Fibroblast of villous mesenchyme (primary cell): ENCODE data around the gene MFSD11. TPM values are rescaled to one million over a fixed set of nuclear protein-coding genes. Genes with fewer than 3 reads are reported as not detected.
A peak's percentile ranks its signal among the peaks of the same experiment; 100 is the strongest.
"Not testable (repeated sequence)": the region's sequence is repeated elsewhere in the genome, so short reads cannot be mapped to it uniquely, and the experiment has no call there.

ENCODE experiments used
- DNase-seq: peaks from one replicate; pipeline ENCODE4 v3.0.0-alpha.2; 2010; ENCODE audit warnings: low read depth
- H3K4me3 ChIP-seq: 2 replicates; pipeline ENCODE4 v1.5.1; 2011; ENCODE audit warnings: low read depth, mild to moderate bottlenecking, low read length
- CTCF ChIP-seq: IDR thresholded peaks from 2 replicates; pipeline ENCODE4 v1.5.1; 2012; ENCODE audit warnings: low read depth, mild to moderate bottlenecking, low read length; ENCODE audit not compliant: insufficient read depth
- total RNA-seq: library from RNA; depleted of rRNA; stranded (reverse); fragments of >200 nt; gene quantifications from 2 replicates; pipeline ENCODE4 v1.2.3, GENCODE V29; 2012

Gene MFSD11
- total RNA-seq, 1 donor: 44.5 TPM

- no peak for DNase-seq
- TF ChIP-seq CTCF: no peak
- no peak overlapping the region for H3K4me3 ChIP-seq
Observed at GRCh38 chr17:76797241-76797840, 59.4 kb downstream of the MFSD11 start.

GRCh38 chr17:76801706-76802105 lies 63.8 kb downstream of the MFSD11 start:
- TF ChIP-seq CTCF: no peak
- no peak for DNase-seq
- H3K4me3 ChIP-seq: no peak overlapping the region

GRCh38 chr17:76805319-76805718 lies 67.4 kb downstream of the MFSD11 start:
- no peak overlapping the region for H3K4me3 ChIP-seq
- peak; percentile 17 for DNase-seq
- no peak for TF ChIP-seq CTCF

GRCh38 chr17:76806151-76806550 lies 68.2 kb downstream of the MFSD11 start:
- not testable (repeated sequence) for H3K4me3 ChIP-seq, DNase-seq

- DNase-seq, H3K4me3 ChIP-seq: not testable (repeated sequence)
Observed at GRCh38 chr17:76806767-76807166, 68.8 kb downstream of the MFSD11 start.

GRCh38 chr17:76808326-76808725 lies 70.4 kb downstream of the MFSD11 start:
- no peak for DNase-seq
- TF ChIP-seq CTCF: no peak
- H3K4me3 ChIP-seq: no peak overlapping the region

GRCh38 chr17:76810956-76811355 lies 73.0 kb downstream of the MFSD11 start:
- DNase-seq: no peak
- TF ChIP-seq CTCF: no peak

GRCh38 chr17:76811834-76812233 lies 73.9 kb downstream of the MFSD11 start:
- no peak overlapping the region for H3K4me3 ChIP-seq
- no peak for TF ChIP-seq CTCF
- DNase-seq: no peak

More at GRCh38 chr17:76810956-76811355, 73.0 kb downstream of the MFSD11 start:
- H3K4me3 ChIP-seq: no peak overlapping the region
